Mucosa of descending colon (tissue), 3 donors: ENCODE data around the gene PHACTR1. TPM values are rescaled to one million over a fixed set of nuclear protein-coding genes. Genes with fewer than 3 reads are reported as not detected.

ENCODE experiments used
- ATAC-seq: fragments of 200-7000 bp; cut with Tn5 transposase; one replicate; pipeline ENCODE4 v1.9.1; 2020; ENCODE audit warnings: mild to moderate bottlenecking, moderate library complexity
- DNase-seq, 3 donors: peaks; one replicate each; pipeline ENCODE4 v3.0.0-alpha.2; 2020
- H3K36me3 ChIP-seq: fragments of 200-600 bp; one replicate; pipeline ENCODE4 v1.8.0; 2021; ENCODE audit warnings: low read depth, mild to moderate bottlenecking
- H3K4me1 ChIP-seq: fragments of 200-600 bp; one replicate; pipeline ENCODE4 v1.8.0; 2021; ENCODE audit warnings: low read depth, mild to moderate bottlenecking
- H3K4me3 ChIP-seq: fragments of 200-600 bp; one replicate; pipeline ENCODE4 v1.8.0; 2021; ENCODE audit warnings: mild to moderate bottlenecking
- H3K9me3 ChIP-seq: fragments of 200-600 bp; one replicate; pipeline ENCODE4 v1.8.0; 2021; ENCODE audit warnings: mild to moderate bottlenecking
- CTCF ChIP-seq: fragments of 200-600 bp; IDR thresholded peaks from one replicate; pipeline ENCODE4 v1.8.0; 2022; ENCODE audit warnings: antibody characterized with exemption, mild to moderate bottlenecking
- intact Hi-C, 2 donors: fragments of 100-400 bp; cut with DNase I in 1 of 2; cut with micrococcal nuclease in 1 of 2; formaldehyde crosslinking; loops; one replicate each; pipeline versions ENCODE4 v1.11.0 to v1.11.1; 2022; cut with DNase I, micrococcal nuclease
- total RNA-seq, 3 donors: library from RNA; stranded (reverse); fragmentation: NEBNext Ultra II Directional in 2 of 3; extraction: Animal tissue kit (Norgen Biotek cat#: 25700) in 2 of 3; gene quantifications; one replicate each; pipeline versions ENCODE4 v1.2.1 to v1.2.4, GENCODE V29; 2021 to 2023
- donor health status: DM: no; HTN: no; CAD: no; lungs with moderate emphysema.
- donor health status: DM: no; HTN: no; CAD: no.
- donor health status: DM: no; HTN: yes; CAD: no.

Gene PHACTR1
- total RNA-seq, 3 donors from 2014 or later: 2.7 to 4.7 (median 3.1) TPM

GRCh38 chr6:13198168-13198567, 481.6 kb downstream of the PHACTR1 start:
- intact Hi-C loops: no loop called here
- ATAC-seq (no peak), DNase-seq (no peak)
- no peak for TF ChIP-seq CTCF
- H3K4me3 ChIP-seq: no peak overlapping the region
- no peaks in the 10 kb centered on the region for H3K4me1 ChIP-seq
- H3K36me3 ChIP-seq: no peaks in the 10 kb centered on the region
- H3K9me3 ChIP-seq: no peaks in the 10 kb centered on the region

- ATAC-seq (no peak), DNase-seq (no peak)
- Histone ChIP-seq H3K4me3 (no peak overlapping the region), H3K36me3 (no peaks in the 10 kb centered on the region), H3K9me3 (no peaks in the 10 kb centered on the region), H3K4me1 (no peaks in the 10 kb centered on the region)
- intact Hi-C loops: no loop called here
- no peak for TF ChIP-seq CTCF
Measured at GRCh38 chr6:13201336-13201735, 484.8 kb downstream of the PHACTR1 start.

DNA sequence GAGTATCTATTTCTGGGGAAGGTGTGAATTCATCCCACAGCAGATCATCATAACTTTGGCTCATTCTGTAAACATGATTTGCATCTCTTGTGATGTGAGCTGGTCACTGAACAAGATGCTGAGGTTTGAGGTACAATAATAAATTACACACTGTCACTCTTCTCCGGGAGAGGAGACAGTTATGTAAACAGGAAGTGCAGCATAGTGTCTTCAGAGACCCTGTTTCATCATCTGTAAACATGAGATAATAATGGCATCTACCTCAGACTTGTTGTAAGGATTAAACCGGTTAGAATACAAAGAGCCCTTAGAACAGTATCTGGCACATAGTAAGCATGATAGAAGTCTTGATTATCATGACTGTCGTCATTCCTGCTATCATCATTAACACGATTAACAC, 486.6 kb downstream of the PHACTR1 start:
- no peak for DNase-seq
- no peak for TF ChIP-seq CTCF

GRCh38 chr6:13205106-13205505, 488.5 kb downstream of the PHACTR1 start:
- intact Hi-C loops: no loop called here
- no peak overlapping the region for H3K4me3 ChIP-seq
- H3K36me3 ChIP-seq: no peaks in the 10 kb centered on the region
- ATAC-seq (no peak), DNase-seq (no peak)
- H3K9me3 ChIP-seq: no peaks in the 10 kb centered on the region
- no peaks in the 10 kb centered on the region for H3K4me1 ChIP-seq
- no peak for TF ChIP-seq CTCF

More for the DNA sequence above, 486.6 kb downstream of the PHACTR1 start:
- H3K4me3 ChIP-seq: no peak overlapping the region
- intact Hi-C loops: no loop called here
- H3K36me3 ChIP-seq: no peaks in the 10 kb centered on the region
- no peaks in the 10 kb centered on the region for H3K9me3 ChIP-seq
- no peaks in the 10 kb centered on the region for H3K4me1 ChIP-seq
- ATAC-seq: no peak

DNA sequence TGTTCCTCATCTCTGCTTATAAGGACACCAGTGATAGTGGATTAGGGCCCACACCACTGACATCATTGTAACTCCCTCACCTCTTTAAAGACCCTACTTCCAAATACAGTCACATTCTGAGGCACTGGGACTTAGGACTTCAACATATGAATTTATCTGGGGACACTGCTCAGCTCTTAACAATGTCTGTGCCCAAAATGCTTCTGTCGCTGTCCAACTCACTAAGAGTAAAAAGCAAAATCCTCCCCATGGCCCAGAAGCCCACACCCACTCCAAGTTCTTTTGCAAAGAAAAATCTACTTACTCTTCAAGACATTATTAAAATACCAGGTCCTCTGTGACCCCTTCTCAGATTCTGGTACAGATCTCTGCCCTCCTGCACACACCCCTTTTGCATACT, 495.5 kb downstream of the PHACTR1 start:
- intact Hi-C loops: no loop called here
- H3K4me1 ChIP-seq: no peaks in the 10 kb centered on the region
- no peak overlapping the region for H3K4me3 ChIP-seq
- no peaks in the 10 kb centered on the region for H3K9me3 ChIP-seq
- no peaks in the 10 kb centered on the region for H3K36me3 ChIP-seq
- ATAC-seq: no peak
- DNase-seq: no peak
- TF ChIP-seq CTCF: no peak

DNA sequence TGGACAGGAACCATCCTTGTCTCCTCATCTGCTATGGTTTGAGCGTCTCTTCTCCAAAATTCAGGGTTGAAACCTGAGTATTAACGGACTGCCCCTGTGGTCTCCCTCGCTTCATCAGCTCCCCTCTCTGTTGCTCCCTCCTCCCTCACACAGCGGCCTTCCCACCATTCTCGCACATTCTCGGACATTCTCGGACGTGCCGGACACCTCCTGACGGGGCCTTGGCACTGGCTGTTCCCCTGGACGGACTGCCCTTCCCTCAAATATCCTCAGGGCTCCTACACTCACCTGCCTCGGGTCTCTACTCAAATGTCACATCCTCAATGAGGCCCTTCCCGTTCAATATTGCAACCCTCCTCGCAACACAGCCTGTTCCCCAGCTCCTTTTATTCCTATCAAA, 496.0 kb downstream of the PHACTR1 start:
- no peaks in the 10 kb centered on the region for H3K4me1 ChIP-seq
- intact Hi-C loops: no loop called here

More for the DNA sequence above, 496.0 kb downstream of the PHACTR1 start:
- Histone ChIP-seq H3K36me3 (no peaks in the 10 kb centered on the region), H3K4me3 (no peak overlapping the region), H3K9me3 (no peaks in the 10 kb centered on the region)
- no peak for TF ChIP-seq CTCF
- DNase-seq (no peak), ATAC-seq (no peak)
